DMS153 (cell line): ENCODE data around the gene CALY.
"Not testable (repeated sequence)": the region's sequence is repeated elsewhere in the genome, so short reads cannot be mapped to it uniquely, and the experiment has no call there.

Experiments
- DNase-seq: peaks from one replicate; lab custom pipeline; 2025; lab: John Stamatoyannopoulos, UW

The CALY gene

GRCh38 chr10:133336577-133337369, at the start of gene CALY:
CALY (minus strand) TSS chr10:133336896; CDS start chr10:133328989, 7,907 bp downstream.
- no peak for DNase-seq

DNA sequence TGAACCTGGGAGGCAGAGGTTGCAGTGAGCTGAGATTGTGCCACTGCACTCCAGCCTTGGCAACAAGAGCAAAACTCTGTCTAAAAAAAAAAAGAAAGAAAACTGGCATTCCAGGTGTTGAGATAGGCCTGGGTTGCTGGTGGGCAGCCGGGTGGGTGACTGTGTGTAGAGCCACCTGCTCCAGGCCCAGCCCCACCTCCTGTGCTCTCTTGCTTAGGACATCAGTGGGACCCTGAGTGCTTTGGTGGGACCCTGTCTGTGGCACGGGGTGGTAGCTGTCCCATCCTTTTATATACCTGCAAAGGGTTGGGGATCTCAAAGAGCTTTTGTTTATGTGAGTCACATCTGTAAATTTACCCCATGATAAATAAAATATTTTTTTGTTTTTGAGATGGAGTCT, 48.5 kb upstream of the CALY start:
- DNase-seq, result no peak

- no peak for DNase-seq
Measured at GRCh38 chr10:133384071-133384470, 47.4 kb upstream of the CALY start.

DNA sequence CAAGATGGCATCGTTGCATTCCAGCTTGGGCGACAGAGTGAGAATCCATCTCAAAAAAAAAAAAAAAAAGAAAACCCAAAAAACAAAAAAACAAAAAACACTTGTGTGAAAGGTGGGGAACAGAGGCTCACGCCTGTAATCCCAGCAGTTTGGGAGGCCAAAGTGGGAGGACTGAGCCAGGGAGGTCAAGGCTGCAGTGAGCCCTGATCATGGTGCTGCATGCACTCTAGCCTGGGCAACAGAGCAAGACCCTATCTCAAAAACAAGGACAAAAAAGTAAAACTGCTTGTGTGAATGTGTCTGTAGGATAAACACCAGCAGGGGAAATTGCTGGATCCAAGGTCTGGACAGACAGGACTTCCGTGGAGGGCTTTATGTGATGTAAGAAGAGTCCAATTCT, 46.9 kb upstream of the CALY start:
- DNase-seq, result no peak

- DNase-seq, result no peak
Measured at GRCh38 chr10:133381036-133381435, 44.3 kb upstream of the CALY start.

DNA sequence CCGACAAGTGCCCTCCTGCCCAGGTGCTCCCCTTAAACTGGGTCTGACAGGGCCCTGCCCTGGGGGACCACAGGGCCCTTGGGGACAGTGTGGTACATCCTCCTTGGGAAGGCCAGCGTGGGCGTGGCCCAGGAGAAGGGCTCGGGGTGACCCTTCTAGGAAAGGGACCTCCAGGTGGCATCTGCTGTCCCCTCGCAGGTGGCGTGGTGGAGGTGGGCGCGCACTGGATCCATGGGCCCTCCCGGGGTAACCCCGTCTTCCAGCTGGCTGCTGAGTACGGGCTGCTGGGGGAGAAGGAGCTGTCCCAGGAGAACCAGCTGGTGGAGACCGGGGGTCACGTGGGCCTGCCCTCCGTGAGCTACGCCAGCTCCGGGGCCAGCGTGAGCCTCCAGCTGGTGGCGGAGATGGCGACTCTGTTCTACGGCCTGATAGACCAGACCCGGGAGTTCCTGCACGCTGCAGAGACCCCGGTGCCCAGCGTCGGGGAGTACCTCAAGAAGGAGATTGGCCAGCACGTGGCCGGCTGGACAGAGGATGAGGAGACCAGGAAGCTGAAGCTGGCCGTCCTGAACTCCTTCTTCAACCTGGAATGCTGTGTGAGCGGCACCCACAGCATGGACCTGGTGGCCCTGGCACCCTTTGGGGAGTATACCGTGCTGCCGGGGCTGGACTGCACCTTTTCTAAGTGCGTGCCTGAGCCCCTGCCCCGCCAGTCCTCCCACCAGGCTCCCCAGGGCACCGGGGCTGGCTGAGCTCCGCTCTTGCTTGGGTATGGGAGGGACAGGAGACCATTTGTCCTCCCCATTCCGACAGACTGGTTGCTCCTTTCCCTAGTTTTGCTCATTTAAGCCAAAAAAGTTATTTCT, 43.3 kb upstream of the CALY start:
- DNase-seq, result no peak

DNA sequence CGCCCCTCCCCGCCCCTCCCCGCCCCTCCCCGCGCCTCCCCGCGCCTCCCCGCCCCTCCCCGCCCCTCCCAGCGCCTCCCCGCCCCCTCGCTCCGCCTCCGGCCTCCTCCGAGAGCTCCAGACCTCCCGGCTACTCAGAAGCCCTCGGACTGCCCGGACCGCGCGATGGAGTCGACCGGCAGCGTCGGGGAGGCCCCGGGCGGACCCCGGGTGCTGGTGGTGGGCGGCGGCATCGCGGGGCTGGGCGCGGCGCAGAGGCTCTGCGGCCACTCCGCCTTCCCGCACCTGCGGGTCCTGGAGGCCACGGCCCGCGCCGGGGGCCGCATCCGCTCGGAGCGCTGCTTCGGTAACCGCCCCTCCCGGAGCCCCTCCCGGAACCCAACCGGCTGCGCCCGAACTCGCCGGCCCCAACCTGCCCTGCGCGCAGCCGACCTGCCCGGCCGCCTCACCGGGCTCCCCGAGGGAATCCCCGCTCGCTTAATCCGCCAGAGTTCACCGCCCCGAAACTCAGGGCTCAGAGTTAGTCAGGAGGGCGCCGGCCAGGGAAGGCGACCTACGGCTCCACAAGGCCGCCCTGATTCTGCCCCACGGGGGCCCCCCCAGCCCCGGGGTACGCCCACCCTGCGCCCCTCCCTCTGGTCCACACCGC, 42.6 kb upstream of the CALY start, which contains the start of gene PAOX:
TSS of gene PAOX (plus strand) at position 111 of the 649 bp plus-strand sequence. CDS start at position 166, 55 bp downstream.
- DNase-seq, result no peak

- no peak for DNase-seq
Measured at GRCh38 chr10:133378251-133379096, 41.8 kb upstream of the CALY start.

- DNase-seq, result no peak
Measured at GRCh38 chr10:133377818-133378250, 41.1 kb upstream of the CALY start.

- no peak for DNase-seq
Measured at GRCh38 chr10:133377025-133377817, 40.5 kb upstream of the CALY start.

DNA sequence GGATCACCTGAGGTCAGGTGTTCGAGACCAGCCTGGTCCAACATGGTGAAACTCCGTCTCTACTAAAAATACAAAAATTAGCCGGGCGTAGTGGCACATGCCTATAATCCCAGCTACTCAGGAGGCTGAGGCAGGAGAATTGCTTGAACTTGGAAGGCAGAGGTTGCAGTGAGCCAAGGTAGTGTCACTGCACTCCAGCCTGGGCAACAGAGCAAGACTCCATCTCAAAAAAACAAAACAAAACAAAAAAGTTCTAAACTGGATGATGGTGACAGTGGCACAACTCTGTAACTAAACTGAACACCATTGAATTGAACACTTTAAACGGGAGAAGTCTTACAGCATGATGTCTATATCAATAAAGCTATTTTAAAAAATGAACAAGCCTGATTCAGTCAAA, 39.5 kb upstream of the CALY start:
- DNase-seq, result not testable (repeated sequence)

- DNase-seq, result no peak
Measured at GRCh38 chr10:133375357-133376115, 38.8 kb upstream of the CALY start.

GRCh38 chr10:133373174-133374090, 36.7 kb upstream of the CALY start, which contains the start of gene ECHS1:
ECHS1 (minus strand) TSS chr10:133373354; CDS start chr10:133373333, 21 bp downstream.
- peak; percentile 80 for DNase-seq

- DNase-seq, result no peak
Measured at GRCh38 chr10:133372507-133372906, 35.8 kb upstream of the CALY start.

DNA sequence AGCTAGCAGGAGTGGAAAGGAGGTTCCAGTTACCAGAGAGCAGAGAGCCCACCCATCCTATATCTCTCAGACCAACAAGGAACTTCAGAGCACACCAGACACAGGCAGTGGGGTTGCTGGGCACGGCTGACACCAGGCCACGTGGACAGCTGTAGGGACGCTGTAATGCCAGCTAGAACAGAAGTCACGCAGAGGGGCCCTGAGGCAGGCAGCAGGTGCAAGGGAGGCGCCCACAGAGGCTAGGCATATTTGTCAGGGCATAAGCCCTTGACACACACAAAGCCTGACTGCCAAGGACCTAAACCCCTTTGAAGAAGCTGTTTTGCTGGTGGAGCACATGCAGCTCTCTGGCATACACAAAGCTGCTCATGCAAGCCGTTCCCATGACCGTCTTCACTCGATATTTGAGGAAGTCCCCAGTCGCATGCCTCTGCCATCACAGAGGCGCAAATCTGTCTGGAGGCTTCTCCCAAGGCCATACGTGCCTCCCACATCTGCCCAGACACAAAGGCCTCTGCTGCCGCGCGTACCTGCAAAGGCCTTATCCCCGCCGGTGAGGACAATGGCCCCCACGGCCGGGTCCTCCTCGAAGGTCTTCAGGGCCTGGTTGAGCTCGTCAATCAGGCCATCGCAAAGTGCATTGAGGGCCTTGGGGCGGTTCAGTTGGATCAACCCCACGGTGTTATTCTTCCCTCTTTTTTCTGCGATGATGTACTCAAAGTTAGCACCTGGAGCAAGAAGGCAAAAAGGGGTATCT, 33.5 kb upstream of the CALY start:
- no peak for DNase-seq

DNA sequence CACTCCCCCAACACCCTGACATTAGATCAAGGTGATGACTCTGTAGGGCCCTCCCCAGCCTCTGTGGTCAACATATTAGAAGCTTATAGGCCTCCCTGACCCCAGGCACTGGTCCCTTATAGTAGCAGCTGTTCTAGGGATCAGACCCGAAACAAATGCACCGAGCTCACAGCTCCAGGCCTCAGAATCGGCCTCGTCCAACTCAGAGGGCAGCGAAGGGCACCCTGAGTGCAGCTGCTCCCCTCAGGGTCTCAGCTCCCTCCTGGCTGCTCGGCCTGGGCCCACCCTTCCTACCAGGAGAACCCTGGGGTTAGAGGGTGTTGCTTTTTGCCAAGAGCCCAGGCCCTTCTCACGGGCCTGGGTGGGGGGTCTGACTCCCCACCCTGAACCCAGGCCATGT, 31.5 kb upstream of the CALY start:
- no peak for DNase-seq

DNA sequence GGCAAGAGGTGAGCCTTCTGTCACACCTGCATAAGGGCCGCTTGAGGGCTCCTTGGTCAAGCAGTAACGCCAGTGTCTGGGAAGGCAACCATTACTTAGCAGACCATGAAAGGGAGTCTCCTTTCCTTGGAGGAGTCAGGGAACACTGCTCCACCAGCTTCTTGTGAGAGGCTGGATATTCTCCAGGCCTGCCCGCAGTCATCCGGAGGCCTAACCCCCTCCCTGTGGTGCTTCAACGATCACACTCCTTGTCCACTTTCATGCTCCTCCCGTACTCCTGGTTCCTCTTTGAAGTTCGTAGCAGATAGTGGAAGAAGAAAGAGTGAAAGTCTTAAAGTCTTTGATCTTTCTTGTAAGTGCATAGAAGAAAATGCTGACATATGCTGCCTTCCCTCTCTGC, 30.8 kb upstream of the CALY start:
- not testable (repeated sequence) for DNase-seq

DNA sequence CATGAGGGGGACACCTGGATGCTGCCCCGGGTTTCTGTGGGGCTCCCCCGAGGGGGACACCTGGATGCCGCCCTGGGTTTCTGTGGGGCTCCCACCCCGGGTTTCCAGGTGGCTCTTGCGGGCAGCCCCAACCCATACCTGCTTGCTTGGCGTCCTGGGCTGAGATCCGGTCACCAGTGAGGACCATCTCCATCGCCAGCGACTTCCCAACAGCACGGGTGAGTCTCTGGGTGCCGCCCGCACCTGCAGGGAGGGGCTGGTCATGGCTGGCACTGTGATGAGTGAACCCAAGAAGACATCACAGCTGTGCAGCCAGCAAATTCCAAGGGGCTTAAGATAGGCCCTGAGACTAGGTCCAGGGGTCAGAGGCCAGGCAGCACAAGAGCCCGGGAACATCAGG, 30.1 kb upstream of the CALY start:
- DNase-seq, result no peak
